ENCODE results near the gene PLAC1.

DNA sequence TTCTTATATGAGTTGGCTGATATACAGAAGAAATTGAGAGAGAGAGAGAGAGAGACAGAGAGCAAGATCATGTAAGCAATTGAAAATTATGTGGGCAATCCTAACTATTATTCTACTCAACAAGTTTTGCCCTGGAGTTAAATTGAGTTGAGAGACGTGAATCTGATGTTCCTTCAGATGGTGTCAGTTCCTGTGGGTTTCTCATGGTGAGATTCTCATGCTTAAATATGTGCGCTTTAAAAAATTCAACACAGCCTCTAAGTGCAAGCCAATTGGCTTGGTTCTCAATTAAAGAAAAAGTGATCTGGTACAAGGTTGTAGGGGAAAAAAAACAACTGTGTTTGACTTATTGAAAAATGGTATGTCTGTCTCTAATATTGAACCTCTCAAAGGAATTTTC lies 35.4 kb upstream of the PLAC1 start:
- no peak for TF ChIP-seq EZH2phosphoT487 (IDR thresholded peaks at IDR 0.05; ENCODE audit: unreplicated experiment)
- TF ChIP-seq, protein P1, sequence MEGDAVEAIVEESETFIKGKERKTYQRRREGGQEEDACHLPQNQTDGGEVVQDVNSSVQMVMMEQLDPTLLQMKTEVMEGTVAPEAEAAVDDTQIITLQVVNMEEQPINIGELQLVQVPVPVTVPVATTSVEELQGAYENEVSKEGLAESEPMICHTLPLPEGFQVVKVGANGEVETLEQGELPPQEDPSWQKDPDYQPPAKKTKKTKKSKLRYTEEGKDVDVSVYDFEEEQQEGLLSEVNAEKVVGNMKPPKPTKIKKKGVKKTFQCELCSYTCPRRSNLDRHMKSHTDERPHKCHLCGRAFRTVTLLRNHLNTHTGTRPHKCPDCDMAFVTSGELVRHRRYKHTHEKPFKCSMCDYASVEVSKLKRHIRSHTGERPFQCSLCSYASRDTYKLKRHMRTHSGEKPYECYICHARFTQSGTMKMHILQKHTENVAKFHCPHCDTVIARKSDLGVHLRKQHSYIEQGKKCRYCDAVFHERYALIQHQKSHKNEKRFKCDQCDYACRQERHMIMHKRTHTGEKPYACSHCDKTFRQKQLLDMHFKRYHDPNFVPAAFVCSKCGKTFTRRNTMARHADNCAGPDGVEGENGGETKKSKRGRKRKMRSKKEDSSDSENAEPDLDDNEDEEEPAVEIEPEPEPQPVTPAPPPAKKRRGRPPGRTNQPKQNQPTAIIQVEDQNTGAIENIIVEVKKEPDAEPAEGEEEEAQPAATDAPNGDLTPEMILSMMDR (conservative IDR thresholded peaks at IDR 0.05; ENCODE audit: low read depth in 2 of 2), result no peak
- no peak for TF ChIP-seq EZH2 (IDR thresholded peaks at IDR 0.05; ENCODE audit: low read depth, unreplicated experiment)
- no peak for TF ChIP-seq ZNF114 (CRISPR knock-in tag; IDR thresholded peaks at IDR 0.05)
- TF ChIP-seq POLR2AphosphoS5 (IDR thresholded peaks at IDR 0.05; ENCODE audit: low read depth), result no peak
- TF ChIP-seq JUNB (IDR thresholded peaks at IDR 0.05; ENCODE audit: unreplicated experiment), result no peak
- no peak for TF ChIP-seq CREB1 (CRISPR knock-in tag; IDR thresholded peaks at IDR 0.05; ENCODE audit: low read depth)
- TF ChIP-seq, protein P2, sequence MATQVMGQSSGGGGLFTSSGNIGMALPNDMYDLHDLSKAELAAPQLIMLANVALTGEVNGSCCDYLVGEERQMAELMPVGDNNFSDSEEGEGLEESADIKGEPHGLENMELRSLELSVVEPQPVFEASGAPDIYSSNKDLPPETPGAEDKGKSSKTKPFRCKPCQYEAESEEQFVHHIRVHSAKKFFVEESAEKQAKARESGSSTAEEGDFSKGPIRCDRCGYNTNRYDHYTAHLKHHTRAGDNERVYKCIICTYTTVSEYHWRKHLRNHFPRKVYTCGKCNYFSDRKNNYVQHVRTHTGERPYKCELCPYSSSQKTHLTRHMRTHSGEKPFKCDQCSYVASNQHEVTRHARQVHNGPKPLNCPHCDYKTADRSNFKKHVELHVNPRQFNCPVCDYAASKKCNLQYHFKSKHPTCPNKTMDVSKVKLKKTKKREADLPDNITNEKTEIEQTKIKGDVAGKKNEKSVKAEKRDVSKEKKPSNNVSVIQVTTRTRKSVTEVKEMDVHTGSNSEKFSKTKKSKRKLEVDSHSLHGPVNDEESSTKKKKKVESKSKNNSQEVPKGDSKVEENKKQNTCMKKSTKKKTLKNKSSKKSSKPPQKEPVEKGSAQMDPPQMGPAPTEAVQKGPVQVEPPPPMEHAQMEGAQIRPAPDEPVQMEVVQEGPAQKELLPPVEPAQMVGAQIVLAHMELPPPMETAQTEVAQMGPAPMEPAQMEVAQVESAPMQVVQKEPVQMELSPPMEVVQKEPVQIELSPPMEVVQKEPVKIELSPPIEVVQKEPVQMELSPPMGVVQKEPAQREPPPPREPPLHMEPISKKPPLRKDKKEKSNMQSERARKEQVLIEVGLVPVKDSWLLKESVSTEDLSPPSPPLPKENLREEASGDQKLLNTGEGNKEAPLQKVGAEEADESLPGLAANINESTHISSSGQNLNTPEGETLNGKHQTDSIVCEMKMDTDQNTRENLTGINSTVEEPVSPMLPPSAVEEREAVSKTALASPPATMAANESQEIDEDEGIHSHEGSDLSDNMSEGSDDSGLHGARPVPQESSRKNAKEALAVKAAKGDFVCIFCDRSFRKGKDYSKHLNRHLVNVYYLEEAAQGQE (IDR thresholded peaks at IDR 0.05; ENCODE audit: unreplicated experiment), result no peak
- TF ChIP-seq, protein P3, sequence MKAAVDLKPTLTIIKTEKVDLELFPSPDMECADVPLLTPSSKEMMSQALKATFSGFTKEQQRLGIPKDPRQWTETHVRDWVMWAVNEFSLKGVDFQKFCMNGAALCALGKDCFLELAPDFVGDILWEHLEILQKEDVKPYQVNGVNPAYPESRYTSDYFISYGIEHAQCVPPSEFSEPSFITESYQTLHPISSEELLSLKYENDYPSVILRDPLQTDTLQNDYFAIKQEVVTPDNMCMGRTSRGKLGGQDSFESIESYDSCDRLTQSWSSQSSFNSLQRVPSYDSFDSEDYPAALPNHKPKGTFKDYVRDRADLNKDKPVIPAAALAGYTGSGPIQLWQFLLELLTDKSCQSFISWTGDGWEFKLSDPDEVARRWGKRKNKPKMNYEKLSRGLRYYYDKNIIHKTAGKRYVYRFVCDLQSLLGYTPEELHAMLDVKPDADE (IDR thresholded peaks at IDR 0.05), result no peak
- no peak for TF ChIP-seq NANOG (IDR thresholded peaks at IDR 0.05; ENCODE audit: borderline replicate concordance)
- no peak for TF ChIP-seq ZNF331 (CRISPR knock-in tag; IDR thresholded peaks at IDR 0.05; ENCODE audit: low read depth)
